Sigmoid colon (tissue), 3 donors: ENCODE data around the gene VPS51.

Source experiments
- POLR2A ChIP-seq, 2 donors: fragments of 450-650 bp; IDR thresholded peaks; one replicate each; pipeline ENCODE4 v1.6.1; 2016; ENCODE audit warnings: antibody characterized with exemption in 2 of 2, mild to moderate bottlenecking in 2 of 2, moderate library complexity in 2 of 2
- TF ChIP-seq, protein P1 (sequence below), 4 experiments: fragments of 450-650 bp in 3 of 4; fragments of 200-600 bp in 1 of 4; IDR thresholded peaks; one replicate each; pipeline ENCODE4 v1.5.1; 2016 to 2019; ENCODE audit warnings: antibody characterized with exemption in 4 of 4, mild to moderate bottlenecking in 3 of 4, moderate library complexity in 2 of 4

DNA sequence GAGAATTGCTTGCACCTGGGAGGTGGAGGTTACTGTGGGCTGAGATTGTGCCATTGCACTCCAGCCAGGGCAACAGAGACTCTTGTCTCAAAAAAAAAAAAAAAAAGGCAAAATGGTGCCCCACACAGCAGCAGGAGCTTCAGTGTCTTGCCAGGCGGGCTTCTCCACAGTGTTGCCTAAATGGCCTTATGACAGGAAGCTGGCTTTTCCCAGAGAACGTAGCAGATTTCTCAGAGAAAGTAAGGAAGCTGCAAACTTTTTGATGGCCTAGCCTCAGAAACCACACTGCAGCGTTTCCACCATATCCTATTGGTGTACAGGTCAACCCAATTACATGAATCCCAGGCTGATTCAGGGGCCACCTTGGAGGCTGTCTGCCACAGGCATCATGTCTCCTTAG, 61.3 kb downstream of the VPS51 start:
- TF ChIP-seq POLR2A (IDR thresholded peaks at IDR 0.05), result no peak
- TF ChIP-seq, protein P1, sequence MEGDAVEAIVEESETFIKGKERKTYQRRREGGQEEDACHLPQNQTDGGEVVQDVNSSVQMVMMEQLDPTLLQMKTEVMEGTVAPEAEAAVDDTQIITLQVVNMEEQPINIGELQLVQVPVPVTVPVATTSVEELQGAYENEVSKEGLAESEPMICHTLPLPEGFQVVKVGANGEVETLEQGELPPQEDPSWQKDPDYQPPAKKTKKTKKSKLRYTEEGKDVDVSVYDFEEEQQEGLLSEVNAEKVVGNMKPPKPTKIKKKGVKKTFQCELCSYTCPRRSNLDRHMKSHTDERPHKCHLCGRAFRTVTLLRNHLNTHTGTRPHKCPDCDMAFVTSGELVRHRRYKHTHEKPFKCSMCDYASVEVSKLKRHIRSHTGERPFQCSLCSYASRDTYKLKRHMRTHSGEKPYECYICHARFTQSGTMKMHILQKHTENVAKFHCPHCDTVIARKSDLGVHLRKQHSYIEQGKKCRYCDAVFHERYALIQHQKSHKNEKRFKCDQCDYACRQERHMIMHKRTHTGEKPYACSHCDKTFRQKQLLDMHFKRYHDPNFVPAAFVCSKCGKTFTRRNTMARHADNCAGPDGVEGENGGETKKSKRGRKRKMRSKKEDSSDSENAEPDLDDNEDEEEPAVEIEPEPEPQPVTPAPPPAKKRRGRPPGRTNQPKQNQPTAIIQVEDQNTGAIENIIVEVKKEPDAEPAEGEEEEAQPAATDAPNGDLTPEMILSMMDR (IDR thresholded peaks at IDR 0.05), result no peak
